ENCODE measurements around the gene ABHD1. TPM values are rescaled to one million over a fixed set of nuclear protein-coding genes. Genes with fewer than 3 reads are reported as not detected.

The ABHD1 gene
- polyA plus RNA-seq, 1 donor (not counting 4 experiments of a cell fraction or from before 2014, with no cell fraction given): not detected

- TF ChIP-seq EZH2 (IDR thresholded peaks at IDR 0.05; ENCODE audit: low read length) (no peak), CTCF (optimal IDR thresholded peaks at IDR 0.05 in 1 of 3, IDR thresholded peaks at IDR 0.05 in 1 of 3, conservative IDR thresholded peaks at IDR 0.05 in 1 of 3; ENCODE audit: extremely low read depth in 1 of 3, insufficient read depth in 2 of 3, low read length in 3 of 3) (no peak)
- H3K36me3 ChIP-seq (ENCODE audit: control insufficient read depth in 2 of 2, extremely low read depth in 1 of 2, insufficient read depth in 2 of 2, low read length in 2 of 2): no peaks in the 10 kb centered on the region
Measured at GRCh38 chr2:27105981-27106380, 17.6 kb upstream of the ABHD1 start.

GRCh38 chr2:27108221-27108620 lies 15.4 kb upstream of the ABHD1 start:
- Histone ChIP-seq H3K9ac (ENCODE audit: control insufficient read depth, extremely low read depth, insufficient read depth, low read length) (no peak overlapping the region), H3K9me1 (ENCODE audit: control insufficient read depth, extremely low read depth, insufficient read depth, low read length) (no peaks in the 10 kb centered on the region), H2AFZ (ENCODE audit: control insufficient read depth, low read length) (no peak overlapping the region), H3K4me1 (ENCODE audit: control insufficient read depth, extremely low read depth, insufficient read depth, low read length) (no peaks in the 10 kb centered on the region), H3K4me2 (ENCODE audit: control insufficient read depth, extremely low read depth, insufficient read depth, low read depth, low read length) (no peak overlapping the region), H4K20me1 (ENCODE audit: control insufficient read depth, extremely low read depth, insufficient read depth, low read length) (no peaks in the 10 kb centered on the region), H3K27ac (ENCODE audit: control insufficient read depth, insufficient read depth, low read length) (no peak overlapping the region), H3K27me3 (ENCODE audit: control insufficient read depth, extremely low read depth, insufficient read depth, low read length) (peaks cover 3% of the 10 kb centered on the region), H3K4me3 (ENCODE audit: control insufficient read depth in 2 of 3, extremely low read depth in 1 of 3, insufficient read depth in 2 of 3, low read depth in 1 of 3, low read length in 3 of 3) (no peak overlapping the region), H3K36me3 (ENCODE audit: control insufficient read depth in 2 of 2, extremely low read depth in 1 of 2, insufficient read depth in 2 of 2, low read length in 2 of 2) (no peaks in the 10 kb centered on the region), H3K9me3 (ENCODE audit: control insufficient read depth, low read depth, low read length) (no peaks in the 10 kb centered on the region), H3K79me2 (ENCODE audit: control insufficient read depth, insufficient read depth, low read length) (no peaks in the 10 kb centered on the region)
- DNase-seq (ENCODE audit: low read depth, low spot score): no peak
- no peak for TF ChIP-seq EZH2 (IDR thresholded peaks at IDR 0.05; ENCODE audit: low read length)
- no peak for TF ChIP-seq CTCF (optimal IDR thresholded peaks at IDR 0.05 in 1 of 3, IDR thresholded peaks at IDR 0.05 in 1 of 3, conservative IDR thresholded peaks at IDR 0.05 in 1 of 3; ENCODE audit: extremely low read depth in 1 of 3, insufficient read depth in 2 of 3, low read length in 3 of 3)
- dilution Hi-C loops (cut with MboI; ENCODE audit: extremely low pct_ligation_motif_present, low sequenced_read_pairs): no loop called here
- FAIRE-seq: no peak

More at GRCh38 chr2:27105981-27106380, 17.6 kb upstream of the ABHD1 start:
- no peak overlapping the region for H3K4me3 ChIP-seq (ENCODE audit: control insufficient read depth in 2 of 3, extremely low read depth in 1 of 3, insufficient read depth in 2 of 3, low read depth in 1 of 3, low read length in 3 of 3)
- H3K27me3 ChIP-seq (ENCODE audit: control insufficient read depth, extremely low read depth, insufficient read depth, low read length): peaks cover 9% of the 10 kb centered on the region
- no peak for DNase-seq (ENCODE audit: low read depth, low spot score)
- no peaks in the 10 kb centered on the region for H3K9me3 ChIP-seq (ENCODE audit: control insufficient read depth, low read depth, low read length)
- no peak for FAIRE-seq
- H3K27ac ChIP-seq (ENCODE audit: control insufficient read depth, insufficient read depth, low read length): no peak overlapping the region
- no peaks in the 10 kb centered on the region for H3K79me2 ChIP-seq (ENCODE audit: control insufficient read depth, insufficient read depth, low read length)
- H4K20me1 ChIP-seq (ENCODE audit: control insufficient read depth, extremely low read depth, insufficient read depth, low read length): no peaks in the 10 kb centered on the region
- H3K9ac ChIP-seq (ENCODE audit: control insufficient read depth, extremely low read depth, insufficient read depth, low read length): no peak overlapping the region
- H3K4me2 ChIP-seq (ENCODE audit: control insufficient read depth, extremely low read depth, insufficient read depth, low read depth, low read length): no peak overlapping the region
- no peaks in the 10 kb centered on the region for H3K4me1 ChIP-seq (ENCODE audit: control insufficient read depth, extremely low read depth, insufficient read depth, low read length)
- H2AFZ ChIP-seq (ENCODE audit: control insufficient read depth, low read length): no peak overlapping the region
- no peaks in the 10 kb centered on the region for H3K9me1 ChIP-seq (ENCODE audit: control insufficient read depth, extremely low read depth, insufficient read depth, low read length)
- dilution Hi-C loops (cut with MboI; ENCODE audit: extremely low pct_ligation_motif_present, low sequenced_read_pairs): no loop called here
